H9 (cell line): ENCODE data around the gene CCNY. TPM values are rescaled to one million over a fixed set of nuclear protein-coding genes. Genes with fewer than 3 reads are reported as not detected.

ENCODE experiments used
- DNase-seq: peaks from one replicate; pipeline ENCODE4 v3.0.0-alpha.2; 2017
- H2AFZ ChIP-seq: one replicate; pipeline ENCODE4 v1.6.1; 2013; ENCODE audit warnings: mild to moderate bottlenecking, low read length, control low read depth, moderate library complexity
- H2AK5ac ChIP-seq: 2 replicates; pipeline ENCODE4 v1.6.1; 2013; ENCODE audit warnings: low read length, control low read depth, mixed read lengths; ENCODE audit not compliant: insufficient read length
- H2BK120ac ChIP-seq: one replicate; pipeline ENCODE4 v1.6.1; 2013; ENCODE audit warnings: low read depth, mild to moderate bottlenecking, low read length, control low read depth, inconsistent platforms; ENCODE audit not compliant: poor library complexity, severe bottlenecking
- H2BK12ac ChIP-seq: 2 replicates; pipeline ENCODE4 v1.6.1; 2013; ENCODE audit warnings: low read length, control low read depth, mixed read lengths, low read depth; ENCODE audit not compliant: insufficient read length
- H2BK15ac ChIP-seq: 2 replicates; pipeline ENCODE4 v1.6.1; 2013; ENCODE audit warnings: low read depth, low read length, control low read depth
- H2BK20ac ChIP-seq: one replicate; pipeline ENCODE4 v1.6.1; 2013; ENCODE audit warnings: low read depth, mild to moderate bottlenecking, low read length, control low read depth, inconsistent platforms; ENCODE audit not compliant: poor library complexity, severe bottlenecking
- H2BK5ac ChIP-seq: 2 replicates; pipeline ENCODE4 v1.6.1; 2013; ENCODE audit warnings: low read length, control low read depth, mixed read lengths; ENCODE audit not compliant: insufficient read length
- H3K14ac ChIP-seq: 2 replicates; pipeline ENCODE4 v1.6.1; 2013; ENCODE audit warnings: low read length, control low read depth; ENCODE audit not compliant: insufficient read depth
- H3K18ac ChIP-seq: 2 replicates; pipeline ENCODE4 v1.6.1; 2013; ENCODE audit warnings: low read depth, mild to moderate bottlenecking, mixed read lengths, low read length, control low read depth; ENCODE audit not compliant: insufficient read length
- H3K23ac ChIP-seq: 2 replicates; pipeline ENCODE4 v1.6.1; 2013; ENCODE audit warnings: low read length, control low read depth, mixed read lengths, low read depth; ENCODE audit not compliant: insufficient read length
- H3K23me2 ChIP-seq: 2 replicates; pipeline ENCODE4 v1.6.1; 2013; ENCODE audit warnings: low read depth, mild to moderate bottlenecking, mixed read lengths, low read length, control low read depth; ENCODE audit not compliant: insufficient read length, poor library complexity, severe bottlenecking
- H3K27ac ChIP-seq: 2 replicates; pipeline ENCODE4 v1.5.1; 2013; ENCODE audit warnings: low read length, control low read depth, mixed read lengths, low read depth; ENCODE audit not compliant: insufficient read length
- H3K27me3 ChIP-seq: 2 replicates; pipeline ENCODE4 v1.6.1; 2013; ENCODE audit warnings: low read length, control low read depth, inconsistent platforms; ENCODE audit not compliant: insufficient read depth
- H3K4ac ChIP-seq: 2 replicates; pipeline ENCODE4 v1.6.1; 2013; ENCODE audit warnings: low read depth, mild to moderate bottlenecking, control low read depth, inconsistent platforms, low read length, moderate library complexity
- H3K4me1 ChIP-seq: 2 replicates; pipeline ENCODE4 v1.6.1; 2013; ENCODE audit warnings: low read length, control low read depth, inconsistent platforms; ENCODE audit not compliant: insufficient read depth
- H3K4me2 ChIP-seq: 2 replicates; pipeline ENCODE4 v1.6.1; 2013; ENCODE audit warnings: low read length, control low read depth, mixed read lengths; ENCODE audit not compliant: insufficient read length, insufficient read depth
- H3K56ac ChIP-seq: 2 replicates; pipeline ENCODE4 v1.6.1; 2013; ENCODE audit warnings: low read depth, mild to moderate bottlenecking, mixed read lengths, low read length, control low read depth; ENCODE audit not compliant: insufficient read length
- H3K79me1 ChIP-seq: 2 replicates; pipeline ENCODE4 v1.6.1; 2013; ENCODE audit warnings: low read depth, mild to moderate bottlenecking, moderate library complexity, low read length, control low read depth, inconsistent platforms; ENCODE audit not compliant: insufficient read depth, poor library complexity, severe bottlenecking
- H3K79me2 ChIP-seq: 2 replicates; pipeline ENCODE4 v1.6.1; 2013; ENCODE audit warnings: low read length, control low read depth, inconsistent platforms; ENCODE audit not compliant: insufficient read depth
- H3K9ac ChIP-seq: 2 replicates; pipeline ENCODE4 v1.6.1; 2013; ENCODE audit warnings: low read length, control low read depth, mixed read lengths; ENCODE audit not compliant: insufficient read length; ENCODE audit errors: extremely low read depth
- H3K9me3 ChIP-seq: one replicate; pipeline ENCODE4 v1.6.1; 2013; ENCODE audit warnings: low read depth, low read length, inconsistent platforms; ENCODE audit not compliant: control insufficient read depth
- H3T11ph ChIP-seq: one replicate; pipeline ENCODE4 v1.6.1; 2013; ENCODE audit warnings: mild to moderate bottlenecking, low read length, control low read depth, inconsistent platforms
- H4K20me1 ChIP-seq: one replicate; pipeline ENCODE4 v1.6.1; 2013; ENCODE audit not compliant: control insufficient read depth, insufficient read length, insufficient read depth
- H4K5ac ChIP-seq: 2 replicates; pipeline ENCODE4 v1.6.1; 2013; ENCODE audit warnings: low read depth, mild to moderate bottlenecking, mixed read lengths, low read length, control low read depth; ENCODE audit not compliant: insufficient read length
- H4K8ac ChIP-seq: replicated peaks from 2 replicates; pipeline ENCODE4 v1.6.1; 2013; ENCODE audit warnings: low read length, control low read depth, mixed read lengths, low read depth; ENCODE audit not compliant: insufficient read length
- H4K91ac ChIP-seq: 2 replicates; pipeline ENCODE4 v1.6.1; 2013; ENCODE audit warnings: low read depth, mild to moderate bottlenecking, moderate library complexity, mixed read lengths, low read length, control low read depth; ENCODE audit not compliant: insufficient read length
- H3K27ac Mint-ChIP-seq, 3 experiments: 2 replicates in 2 of 3; 3 replicates in 1 of 3; pipeline ENCODE4 v1.8.0; 2020 to 2021; ENCODE audit warnings: mixed read lengths in 3 of 3, mild to moderate bottlenecking in 1 of 3, moderate library complexity in 1 of 3
- H3K27me3 Mint-ChIP-seq: 2 replicates; pipeline ENCODE4 v1.8.0; 2021; ENCODE audit warnings: low read depth, mild to moderate bottlenecking, moderate library complexity, mixed read lengths
- H3K36me3 Mint-ChIP-seq, 3 experiments: 2 replicates in 2 of 3; 3 replicates in 1 of 3; pipeline ENCODE4 v1.8.0; 2020 to 2021; ENCODE audit warnings: low read depth in 3 of 3, mixed read lengths in 3 of 3; ENCODE audit not compliant: insufficient read depth in 1 of 3
- H3K4me1 Mint-ChIP-seq, 2 experiments: 2 replicates each; pipeline ENCODE4 v1.8.0; 2020; ENCODE audit warnings: mixed read lengths in 2 of 2
- H3K4me3 Mint-ChIP-seq, 2 experiments: 2 replicates in 1 of 2; 3 replicates in 1 of 2; pipeline ENCODE4 v1.8.0; 2020 to 2021; ENCODE audit warnings: mild to moderate bottlenecking in 2 of 2, mixed read lengths in 2 of 2, moderate library complexity in 1 of 2
- H3K9me3 Mint-ChIP-seq, 2 experiments: 2 replicates in 1 of 2; 3 replicates in 1 of 2; pipeline ENCODE4 v1.8.0; 2020; ENCODE audit warnings: mild to moderate bottlenecking in 2 of 2, mixed read lengths in 2 of 2, moderate library complexity in 1 of 2
- WGBS: extraction: QIAGEN DNeasy Blood & Tissue Kit; methylation state at CpG from one replicate; pipeline ENCODE4 v1.1.7; 2013; ENCODE audit warnings: missing lambda C conversion rate, low lambda C conversion rate, mixed read lengths; ENCODE audit not compliant: insufficient read length; ENCODE audit errors: extremely low coverage; 5-methylcytosine and 5-hydroxymethylcytosine counted together
- total RNA-seq: library from RNA; stranded (reverse); gene quantifications from 2 replicates; pipeline ENCODE4 v1.2.1, GENCODE V29; 2021
- TF ChIP-seq, protein P1 (sequence below): fragments of 200-600 bp; sonication (generic); conservative IDR thresholded peaks from 3 replicates; pipeline ENCODE4 v1.8.0; 2021; ENCODE audit warnings: antibody characterized with exemption, mild to moderate bottlenecking

The CCNY gene
- total RNA-seq, 1 experiment from 2014 or later: 62.1 TPM

DNA sequence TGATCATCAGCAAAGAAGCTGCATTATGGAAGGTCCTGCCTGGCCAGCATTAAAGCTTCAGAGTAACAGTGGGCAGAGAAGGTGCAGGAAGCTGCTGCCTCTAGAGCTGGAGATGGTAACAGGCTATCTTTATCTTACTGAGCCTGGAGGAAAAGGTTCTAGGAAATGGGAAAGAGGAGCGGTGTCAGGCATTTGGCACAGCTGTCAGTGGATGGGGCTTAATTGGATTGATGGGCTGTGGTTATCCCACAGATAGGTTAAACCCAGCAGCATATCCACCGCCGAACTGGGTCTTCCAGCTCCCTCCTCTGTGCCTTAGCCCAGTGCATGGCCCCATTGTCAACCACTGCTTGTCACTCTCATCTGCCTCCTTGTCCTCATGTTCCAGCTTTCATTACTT, 127.6 kb downstream of the CCNY start:
- no peak overlapping the region for H2AK5ac ChIP-seq
- H2BK15ac ChIP-seq: no peak overlapping the region
- no peak overlapping the region for H2AFZ ChIP-seq
- peaks cover 23% of the 10 kb centered on the region; the same call in 1 of the 2 replicates for H3K4me1 ChIP-seq
- Mint-ChIP-seq H3K4me1 (peaks cover 36 to 38% of the 10 kb centered on the region in 2 experiments), H3K9me3 (no peaks in the 10 kb centered on the region), H3K27me3 (no peaks in the 10 kb centered on the region), H3K36me3 (no peaks in the 10 kb centered on the region), H3K4me3 (no peak overlapping the region), H3K27ac (no peak overlapping the region)
- TF ChIP-seq, protein P1, sequence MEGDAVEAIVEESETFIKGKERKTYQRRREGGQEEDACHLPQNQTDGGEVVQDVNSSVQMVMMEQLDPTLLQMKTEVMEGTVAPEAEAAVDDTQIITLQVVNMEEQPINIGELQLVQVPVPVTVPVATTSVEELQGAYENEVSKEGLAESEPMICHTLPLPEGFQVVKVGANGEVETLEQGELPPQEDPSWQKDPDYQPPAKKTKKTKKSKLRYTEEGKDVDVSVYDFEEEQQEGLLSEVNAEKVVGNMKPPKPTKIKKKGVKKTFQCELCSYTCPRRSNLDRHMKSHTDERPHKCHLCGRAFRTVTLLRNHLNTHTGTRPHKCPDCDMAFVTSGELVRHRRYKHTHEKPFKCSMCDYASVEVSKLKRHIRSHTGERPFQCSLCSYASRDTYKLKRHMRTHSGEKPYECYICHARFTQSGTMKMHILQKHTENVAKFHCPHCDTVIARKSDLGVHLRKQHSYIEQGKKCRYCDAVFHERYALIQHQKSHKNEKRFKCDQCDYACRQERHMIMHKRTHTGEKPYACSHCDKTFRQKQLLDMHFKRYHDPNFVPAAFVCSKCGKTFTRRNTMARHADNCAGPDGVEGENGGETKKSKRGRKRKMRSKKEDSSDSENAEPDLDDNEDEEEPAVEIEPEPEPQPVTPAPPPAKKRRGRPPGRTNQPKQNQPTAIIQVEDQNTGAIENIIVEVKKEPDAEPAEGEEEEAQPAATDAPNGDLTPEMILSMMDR: no peak
- no peak overlapping the region for H2BK20ac ChIP-seq
- H2BK120ac ChIP-seq: no peak overlapping the region
- H3K79me1 ChIP-seq: no peaks in the 10 kb centered on the region
- H3K14ac ChIP-seq: no peak overlapping the region
- no peaks in the 10 kb centered on the region for H3K23me2 ChIP-seq
- H3K27ac ChIP-seq: no peak overlapping the region
- peaks cover 3% of the 10 kb centered on the region; the same call in 1 of the 2 replicates for H3K79me2 ChIP-seq
- no peak overlapping the region for H3K4ac ChIP-seq
- H4K20me1 ChIP-seq: no peaks in the 10 kb centered on the region
- no peaks in the 10 kb centered on the region for H3K9me3 ChIP-seq
- H2BK5ac ChIP-seq: no peak overlapping the region
- no peak overlapping the region for H4K5ac ChIP-seq
- H3K9ac ChIP-seq: no peak overlapping the region
- H3K27me3 ChIP-seq: no peaks in the 10 kb centered on the region
- H4K91ac ChIP-seq: no peak overlapping the region
- no peak overlapping the region for H3K23ac ChIP-seq
- no peak overlapping the region for H3K18ac ChIP-seq
- H3T11ph ChIP-seq: no peak overlapping the region
- DNase-seq: no peak
- H2BK12ac ChIP-seq: no peak overlapping the region
- no peak overlapping the region for H4K8ac ChIP-seq
- no peak overlapping the region for H3K56ac ChIP-seq
- H3K4me2 ChIP-seq: no peak overlapping the region
- WGBS: no CpG with 5 or more reads among the region's 3 CpGs
